ENCODE data around the gene MKRN1.
A peak's percentile ranks its signal among the peaks of the same experiment; 100 is the strongest.
"Not testable (repeated sequence)": the region's sequence is repeated elsewhere in the genome, so short reads cannot be mapped to it uniquely, and the experiment has no call there.

MKRN1 gene, protein sequence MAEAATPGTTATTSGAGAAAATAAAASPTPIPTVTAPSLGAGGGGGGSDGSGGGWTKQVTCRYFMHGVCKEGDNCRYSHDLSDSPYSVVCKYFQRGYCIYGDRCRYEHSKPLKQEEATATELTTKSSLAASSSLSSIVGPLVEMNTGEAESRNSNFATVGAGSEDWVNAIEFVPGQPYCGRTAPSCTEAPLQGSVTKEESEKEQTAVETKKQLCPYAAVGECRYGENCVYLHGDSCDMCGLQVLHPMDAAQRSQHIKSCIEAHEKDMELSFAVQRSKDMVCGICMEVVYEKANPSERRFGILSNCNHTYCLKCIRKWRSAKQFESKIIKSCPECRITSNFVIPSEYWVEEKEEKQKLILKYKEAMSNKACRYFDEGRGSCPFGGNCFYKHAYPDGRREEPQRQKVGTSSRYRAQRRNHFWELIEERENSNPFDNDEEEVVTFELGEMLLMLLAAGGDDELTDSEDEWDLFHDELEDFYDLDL

GRCh38 chr7:140479062-140479738 is at the start of gene MKRN1:
Gene MKRN1 (minus strand): TSS chr7:140479505. CDS start chr7:140479344, 161 bp downstream.
- peak; percentile 95 for DNase-seq

DNA sequence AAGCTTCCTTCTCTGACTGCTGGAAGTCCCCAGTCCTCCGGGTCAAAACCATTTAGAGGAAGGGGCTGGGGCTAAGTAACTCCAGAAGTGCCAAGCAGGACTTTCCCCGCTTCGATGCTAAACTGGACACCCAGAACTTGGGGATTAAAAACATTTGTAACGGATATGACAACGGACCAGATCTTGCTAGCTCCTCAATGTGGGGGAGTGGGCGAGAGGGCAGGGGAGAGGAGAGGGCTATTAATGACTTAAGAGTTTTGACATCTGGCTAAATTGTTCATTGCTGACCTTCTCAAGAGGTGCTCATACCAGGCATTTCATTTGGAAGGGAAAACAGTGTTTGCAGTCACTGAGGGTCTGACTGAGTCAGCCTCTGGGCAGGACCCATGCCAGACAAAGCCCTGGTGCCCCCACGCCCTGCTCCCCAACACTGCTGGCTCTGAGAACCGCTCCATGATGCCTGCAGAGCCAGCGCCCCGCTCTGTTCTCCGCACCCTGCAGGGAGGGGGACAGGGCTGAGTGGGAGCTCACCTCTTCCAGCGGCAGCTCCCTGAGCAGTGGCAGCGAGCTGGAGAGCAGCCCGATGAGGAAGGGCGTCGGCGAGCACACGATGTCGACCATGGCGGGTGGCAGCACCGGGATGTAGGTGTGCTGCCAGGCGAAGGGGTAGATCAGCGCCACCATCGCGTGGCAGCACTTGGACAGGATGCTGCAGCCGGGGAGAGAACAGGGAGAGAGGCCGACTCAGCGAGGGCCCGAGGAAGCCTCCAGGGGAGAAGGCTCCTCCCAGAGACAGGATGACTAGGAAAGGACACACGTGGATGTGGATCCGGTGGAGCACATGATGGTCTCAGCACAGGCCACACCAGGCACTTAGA is 47.7 kb upstream of the MKRN1 start:
- DNase-seq = no peak

DNA sequence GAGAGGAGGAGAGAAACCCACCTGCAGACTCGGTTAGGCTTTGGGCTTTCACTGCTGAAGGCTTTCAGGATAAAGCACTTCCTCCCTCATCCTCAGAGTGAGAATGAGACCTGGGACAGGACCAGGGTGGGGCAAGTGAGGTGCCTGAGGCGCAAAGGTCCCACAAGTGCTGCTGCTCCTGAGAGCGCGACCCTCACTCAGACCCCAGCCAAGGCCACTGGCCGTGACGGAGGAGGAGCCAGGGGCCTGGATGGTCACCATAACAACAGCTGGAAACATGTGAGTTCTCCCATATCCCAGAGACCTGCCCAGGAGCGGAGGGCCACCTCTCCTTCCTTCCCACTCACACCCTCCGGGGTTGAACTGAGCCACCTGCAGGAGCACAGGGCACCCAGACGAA is 46.9 kb upstream of the MKRN1 start:
- no peak for DNase-seq

- DNase-seq = no peak
These were observed 46.4 kb upstream of the MKRN1 start for GRCh38 chr7:140525743-140526142.

DNA sequence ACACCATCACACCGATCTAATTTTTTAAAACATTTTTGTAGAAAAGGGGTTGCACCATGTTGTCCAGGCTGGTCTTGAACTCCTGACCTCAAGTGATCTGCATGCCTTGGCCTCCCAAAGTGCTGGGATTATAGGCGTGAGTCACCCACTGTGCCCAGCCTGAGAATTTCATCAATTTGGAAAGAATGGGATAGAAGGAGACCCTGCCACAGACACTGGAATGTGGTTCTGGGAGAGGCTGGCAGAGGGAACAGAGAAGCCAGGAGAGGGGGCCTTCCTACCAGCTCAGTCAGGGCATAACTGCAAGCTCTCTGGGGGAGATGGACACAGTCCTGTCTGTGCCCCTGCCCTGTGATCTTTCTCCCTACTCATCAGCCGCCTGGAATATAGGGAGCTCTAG is 42.1 kb upstream of the MKRN1 start:
- no peak for DNase-seq

DNA sequence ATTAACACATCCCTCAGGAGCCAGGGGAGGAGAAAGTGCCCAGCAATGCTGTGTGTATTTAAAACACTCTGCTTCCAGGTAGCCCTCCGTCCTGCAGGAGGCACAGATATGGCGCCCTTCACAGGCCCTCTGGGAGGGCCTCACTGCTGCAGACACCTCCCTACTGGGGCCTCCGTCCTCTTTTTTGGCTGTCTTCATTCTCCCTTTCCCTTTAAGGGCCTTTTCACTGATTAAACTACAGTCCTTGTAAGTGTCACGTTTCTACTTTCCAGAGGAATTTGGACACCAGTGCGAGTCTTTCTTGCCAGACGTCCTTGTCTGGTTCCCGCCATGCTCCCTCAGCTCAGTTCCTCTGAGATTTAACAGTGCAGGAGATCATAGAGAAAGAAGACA is 39.7 kb upstream of the MKRN1 start:
- no peak for DNase-seq

DNA sequence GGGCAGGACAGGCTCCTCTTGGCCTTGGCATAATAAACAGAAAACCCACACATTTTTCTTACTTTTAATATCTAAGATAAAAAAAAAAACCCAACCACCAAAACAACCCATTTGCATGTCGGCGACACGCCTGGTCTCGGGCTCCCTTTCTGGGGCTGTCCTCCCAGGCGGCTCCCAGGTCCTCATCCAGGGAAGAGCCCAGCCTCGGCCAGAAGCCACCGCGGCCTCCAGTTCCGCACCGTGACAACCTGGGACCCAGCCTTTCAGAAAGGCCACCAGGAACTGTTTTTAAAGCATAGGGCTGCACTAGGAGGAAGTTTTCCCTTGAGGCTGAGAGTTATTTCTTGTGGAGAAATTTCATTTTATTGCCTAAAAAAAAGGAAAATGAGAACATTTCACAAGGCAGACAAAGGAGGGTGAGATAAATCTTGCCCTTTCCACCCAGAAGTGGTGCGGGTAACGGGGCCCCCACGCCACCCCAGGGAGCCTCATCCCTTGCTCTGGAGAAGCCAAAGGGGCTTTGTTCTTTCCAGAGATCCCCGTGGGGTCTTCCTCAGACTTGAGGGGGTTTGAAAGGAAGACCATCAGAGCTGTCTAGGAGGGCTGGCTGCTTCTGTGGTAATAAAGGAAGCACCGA is 39.2 kb upstream of the MKRN1 start:
- no peak for DNase-seq

DNA sequence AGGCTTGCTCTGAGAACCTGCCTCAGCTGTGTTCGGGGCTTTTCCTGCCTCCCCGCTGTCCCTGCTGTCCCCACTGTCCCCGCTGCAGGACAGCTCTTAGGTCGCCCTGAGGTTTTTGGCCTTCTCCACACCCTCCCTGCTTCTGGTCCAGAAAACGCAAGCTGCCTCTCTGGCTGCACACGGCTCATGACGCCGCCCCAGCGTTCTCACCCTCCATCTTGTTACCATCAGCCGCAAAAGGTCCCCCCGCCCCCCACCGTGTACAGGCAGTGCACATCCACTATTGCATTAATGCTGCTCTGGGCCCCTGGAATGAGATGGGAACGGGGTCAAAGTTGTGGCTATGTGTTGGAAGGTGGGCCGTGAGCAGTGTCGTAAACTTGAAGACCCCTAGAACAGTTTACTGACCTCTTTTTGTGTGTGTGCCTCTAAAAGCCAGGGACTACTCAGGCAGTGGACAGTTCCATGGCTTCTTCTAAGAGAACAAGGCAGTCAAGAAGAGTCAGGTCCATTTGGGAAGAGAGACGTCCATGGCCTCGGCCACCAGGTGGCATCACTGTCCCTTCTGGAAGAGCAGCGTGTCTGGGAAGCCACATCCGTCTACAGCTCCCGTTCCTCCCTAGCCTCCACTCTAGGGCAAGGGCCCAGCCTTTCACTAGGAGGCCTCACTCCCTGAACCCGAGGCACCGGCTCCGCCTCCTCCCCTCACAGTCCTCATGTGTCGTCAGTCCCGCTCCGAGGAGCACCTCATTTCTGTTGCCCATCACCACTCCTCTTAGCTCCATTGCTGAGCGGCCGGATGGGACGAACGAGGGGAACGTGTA is 38.5 kb upstream of the MKRN1 start:
- peak; percentile 93 for DNase-seq

GRCh38 chr7:140512317-140513000 is 33.2 kb upstream of the MKRN1 start:
- DNase-seq = peak; percentile 5

GRCh38 chr7:140509789-140510188 is 30.5 kb upstream of the MKRN1 start:
- no peak for DNase-seq

- peak; percentile 15 for DNase-seq
These were observed 28.3 kb upstream of the MKRN1 start for GRCh38 chr7:140507556-140507955.

- peak; percentile 88 for DNase-seq
These were observed 27.6 kb upstream of the MKRN1 start for GRCh38 chr7:140506788-140507464.

GRCh38 chr7:140501966-140502365 is 22.7 kb upstream of the MKRN1 start:
- DNase-seq = no peak

- not testable (repeated sequence) for DNase-seq
These were observed 18.5 kb upstream of the MKRN1 start for GRCh38 chr7:140497807-140498206.

- no peak for DNase-seq
These were observed 18.0 kb upstream of the MKRN1 start for GRCh38 chr7:140497241-140497769.

- DNase-seq = no peak
These were observed 16.3 kb upstream of the MKRN1 start for GRCh38 chr7:140495514-140496097.

- no peak for DNase-seq
These were observed 15.6 kb upstream of the MKRN1 start for GRCh38 chr7:140494867-140495266.

GRCh38 chr7:140489026-140489359 is 9.7 kb upstream of the MKRN1 start:
- no peak for DNase-seq

DNA sequence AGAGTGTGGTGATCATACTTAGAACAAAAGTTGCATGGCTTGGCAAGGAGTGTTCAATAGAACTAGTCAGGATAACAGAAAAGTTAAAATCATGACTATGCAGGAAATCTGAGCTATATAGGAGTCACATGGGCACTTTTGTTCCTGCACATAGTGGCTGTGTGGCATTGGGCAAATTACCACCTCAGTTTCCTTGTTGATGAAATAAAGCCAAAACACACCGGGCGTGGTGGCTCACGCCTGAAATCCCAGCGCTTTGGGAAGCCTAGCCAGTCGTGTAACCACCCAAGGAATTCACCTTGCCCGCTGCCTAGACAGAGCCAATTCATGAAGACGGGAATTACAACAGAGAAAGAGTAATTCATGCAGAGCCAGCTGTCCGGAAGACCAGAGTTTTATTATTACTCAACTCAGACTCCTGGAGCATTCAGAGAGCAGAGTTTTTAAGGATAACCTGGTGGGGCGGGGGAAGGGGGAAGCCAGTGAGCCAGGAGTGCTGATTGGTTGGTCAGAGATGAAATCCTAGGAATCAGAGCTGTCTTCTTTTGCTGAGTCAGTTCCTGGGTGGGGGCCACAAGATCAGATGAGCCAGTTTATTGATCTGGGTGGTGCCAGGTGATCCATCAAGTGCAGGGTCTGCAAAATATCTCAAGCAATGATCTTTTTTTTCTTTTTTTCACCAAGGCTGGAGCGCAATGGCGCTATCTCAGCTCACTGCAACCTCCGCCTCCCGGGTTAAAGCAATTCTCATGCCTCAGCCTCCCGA is 6.4 kb upstream of the MKRN1 start:
- no peak for DNase-seq
